ENCODE data around the gene CDH5. TPM values are rescaled to one million over a fixed set of nuclear protein-coding genes. Genes with fewer than 3 reads are reported as not detected.
"Not testable (repeated sequence)": the region's sequence is repeated elsewhere in the genome, so short reads cannot be mapped to it uniquely, and the experiment has no call there.

CDH5 gene, protein sequence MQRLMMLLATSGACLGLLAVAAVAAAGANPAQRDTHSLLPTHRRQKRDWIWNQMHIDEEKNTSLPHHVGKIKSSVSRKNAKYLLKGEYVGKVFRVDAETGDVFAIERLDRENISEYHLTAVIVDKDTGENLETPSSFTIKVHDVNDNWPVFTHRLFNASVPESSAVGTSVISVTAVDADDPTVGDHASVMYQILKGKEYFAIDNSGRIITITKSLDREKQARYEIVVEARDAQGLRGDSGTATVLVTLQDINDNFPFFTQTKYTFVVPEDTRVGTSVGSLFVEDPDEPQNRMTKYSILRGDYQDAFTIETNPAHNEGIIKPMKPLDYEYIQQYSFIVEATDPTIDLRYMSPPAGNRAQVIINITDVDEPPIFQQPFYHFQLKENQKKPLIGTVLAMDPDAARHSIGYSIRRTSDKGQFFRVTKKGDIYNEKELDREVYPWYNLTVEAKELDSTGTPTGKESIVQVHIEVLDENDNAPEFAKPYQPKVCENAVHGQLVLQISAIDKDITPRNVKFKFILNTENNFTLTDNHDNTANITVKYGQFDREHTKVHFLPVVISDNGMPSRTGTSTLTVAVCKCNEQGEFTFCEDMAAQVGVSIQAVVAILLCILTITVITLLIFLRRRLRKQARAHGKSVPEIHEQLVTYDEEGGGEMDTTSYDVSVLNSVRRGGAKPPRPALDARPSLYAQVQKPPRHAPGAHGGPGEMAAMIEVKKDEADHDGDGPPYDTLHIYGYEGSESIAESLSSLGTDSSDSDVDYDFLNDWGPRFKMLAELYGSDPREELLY
- not detected in 2 replicates for polyA plus RNA-seq (2014; cell fraction: cytosol; rRNA removed)
- polyA plus RNA-seq (2014; cell fraction: nucleus; rRNA removed): not detected in 2 replicates

DNA sequence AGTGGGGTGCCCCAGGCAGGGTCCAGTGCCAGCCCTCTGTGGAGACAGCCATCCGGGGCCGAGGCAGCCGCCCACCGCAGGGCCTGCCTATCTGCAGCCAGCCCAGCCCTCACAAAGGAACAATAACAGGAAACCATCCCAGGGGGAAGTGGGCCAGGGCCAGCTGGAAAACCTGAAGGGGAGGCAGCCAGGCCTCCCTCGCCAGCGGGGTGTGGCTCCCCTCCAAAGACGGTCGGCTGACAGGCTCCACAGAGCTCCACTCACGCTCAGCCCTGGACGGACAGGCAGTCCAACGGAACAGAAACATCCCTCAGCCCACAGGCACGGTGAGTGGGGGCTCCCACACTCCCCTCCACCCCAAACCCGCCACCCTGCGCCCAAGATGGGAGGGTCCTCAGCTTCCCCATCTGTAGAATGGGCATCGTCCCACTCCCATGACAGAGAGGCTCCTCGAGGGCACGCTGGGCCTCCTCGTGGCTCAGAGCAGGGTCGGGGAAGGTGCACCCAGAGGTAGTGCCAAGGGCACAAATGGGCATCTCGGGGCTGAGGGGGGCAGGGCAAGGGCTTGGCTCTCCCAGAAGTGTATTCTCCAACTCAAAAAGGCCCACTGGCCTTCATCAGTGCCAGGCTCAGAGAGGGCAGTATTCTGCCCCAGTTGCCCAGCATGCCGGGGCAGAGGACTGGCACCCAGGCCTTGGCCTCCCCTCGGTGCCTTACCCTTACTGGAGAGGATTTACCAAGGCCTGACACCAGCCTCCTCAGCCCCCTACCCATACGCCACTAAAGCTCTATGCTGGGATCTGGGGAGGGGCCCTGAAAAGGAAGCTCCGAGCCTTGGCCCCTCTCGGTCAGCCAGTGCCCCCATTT, at the start of gene CDH5:
Gene CDH5 (plus strand): TSS at position 259 of the 867 bp plus-strand sequence. CDS start 12,647 bp downstream, outside the sequence.
- DNase-seq (ENCODE audit: low spot score): no peak

DNA sequence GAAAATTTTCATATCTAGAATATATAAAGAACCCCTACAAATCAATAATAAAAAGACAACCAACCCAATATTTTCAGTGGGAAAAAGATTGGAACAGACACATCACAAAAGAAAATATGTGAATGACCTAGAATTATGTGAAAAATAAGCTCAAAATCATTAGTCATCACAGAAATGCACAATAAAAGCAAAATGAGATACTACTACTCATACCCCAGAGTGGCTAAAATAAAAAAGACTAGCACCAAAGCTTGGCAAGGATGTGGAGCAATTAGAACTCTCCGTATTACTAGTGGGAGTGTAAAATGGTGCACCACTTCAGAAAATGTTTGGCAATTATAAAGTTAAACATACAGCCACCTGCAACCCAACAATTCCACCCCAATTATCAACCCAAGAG, 48.0 kb upstream of the CDH5 start:
- DNase-seq (ENCODE audit: low spot score): no peak

DNA sequence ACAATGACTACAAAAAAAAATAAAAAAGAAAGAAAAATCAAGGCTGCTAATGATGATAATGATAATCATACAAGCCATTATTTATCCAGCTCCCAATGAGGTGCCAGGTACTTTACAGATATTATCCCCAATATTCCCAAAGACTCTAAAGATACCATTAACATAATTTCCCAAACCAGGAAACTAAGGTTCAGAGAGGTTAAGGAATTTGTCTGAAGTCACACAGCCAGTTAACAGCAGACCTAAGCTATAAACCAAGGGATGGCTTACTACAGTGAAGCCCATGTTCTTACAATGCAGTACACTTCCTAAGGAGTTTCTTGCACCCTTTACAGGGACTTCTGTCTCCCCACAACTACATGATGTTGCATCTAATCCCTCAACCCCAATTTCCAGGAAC, 45.7 kb upstream of the CDH5 start:
- DNase-seq (ENCODE audit: low spot score): no peak

DNA sequence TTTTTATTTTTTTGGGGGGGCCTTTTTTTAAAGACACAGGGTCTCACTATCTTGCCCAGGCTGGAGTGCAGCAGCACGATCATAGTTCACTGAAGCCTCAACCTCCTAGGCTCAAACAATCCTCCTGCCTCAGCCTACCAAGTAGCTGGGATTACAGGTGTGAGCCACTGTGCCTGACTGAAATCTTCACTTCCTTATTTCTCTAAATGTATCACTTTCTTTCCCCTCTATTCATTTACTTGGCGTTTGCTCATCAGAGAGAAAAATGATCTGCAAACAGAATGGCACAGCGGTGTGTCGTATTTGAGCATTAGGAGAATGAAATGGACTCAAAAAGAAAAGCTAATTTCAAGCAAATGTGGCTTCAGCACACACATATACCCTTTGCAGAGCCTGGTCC, 44.3 kb upstream of the CDH5 start:
- no peak for DNase-seq (ENCODE audit: low spot score)

DNA sequence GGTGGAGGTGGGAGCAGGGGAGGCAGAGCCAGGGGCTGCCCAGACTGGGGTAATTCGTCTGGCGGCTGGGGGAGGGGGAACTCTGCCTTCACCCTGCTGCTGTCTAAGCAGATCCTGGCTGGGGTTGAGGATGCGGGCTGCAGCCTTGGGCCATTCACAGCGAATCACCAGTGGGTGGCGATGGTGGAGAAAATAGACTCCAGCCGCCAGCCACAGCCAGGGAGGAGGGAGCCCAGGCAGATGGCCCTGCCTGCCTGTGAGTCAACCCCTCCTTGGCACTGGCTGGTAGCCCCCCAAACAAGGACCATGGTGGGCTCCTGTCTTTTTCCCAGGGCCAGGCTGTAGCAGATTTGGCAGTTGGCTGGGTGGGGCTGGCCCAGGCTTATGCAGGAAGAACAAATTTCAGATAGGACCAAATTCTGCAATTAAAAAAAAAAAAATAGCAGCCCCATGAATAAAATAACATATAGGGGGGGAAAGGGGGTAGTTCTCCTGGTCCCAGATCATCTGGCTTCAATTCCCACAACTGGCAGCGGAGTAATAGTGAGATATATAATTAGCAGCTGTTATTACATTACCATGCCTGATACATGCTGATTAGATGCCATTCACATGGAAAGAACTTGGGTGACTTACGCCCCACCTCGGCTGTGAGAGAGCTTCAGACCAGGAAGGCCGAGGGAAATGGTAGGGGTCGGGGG, 41.5 kb upstream of the CDH5 start:
- DNase-seq (ENCODE audit: low spot score): peak; percentile 70

DNA sequence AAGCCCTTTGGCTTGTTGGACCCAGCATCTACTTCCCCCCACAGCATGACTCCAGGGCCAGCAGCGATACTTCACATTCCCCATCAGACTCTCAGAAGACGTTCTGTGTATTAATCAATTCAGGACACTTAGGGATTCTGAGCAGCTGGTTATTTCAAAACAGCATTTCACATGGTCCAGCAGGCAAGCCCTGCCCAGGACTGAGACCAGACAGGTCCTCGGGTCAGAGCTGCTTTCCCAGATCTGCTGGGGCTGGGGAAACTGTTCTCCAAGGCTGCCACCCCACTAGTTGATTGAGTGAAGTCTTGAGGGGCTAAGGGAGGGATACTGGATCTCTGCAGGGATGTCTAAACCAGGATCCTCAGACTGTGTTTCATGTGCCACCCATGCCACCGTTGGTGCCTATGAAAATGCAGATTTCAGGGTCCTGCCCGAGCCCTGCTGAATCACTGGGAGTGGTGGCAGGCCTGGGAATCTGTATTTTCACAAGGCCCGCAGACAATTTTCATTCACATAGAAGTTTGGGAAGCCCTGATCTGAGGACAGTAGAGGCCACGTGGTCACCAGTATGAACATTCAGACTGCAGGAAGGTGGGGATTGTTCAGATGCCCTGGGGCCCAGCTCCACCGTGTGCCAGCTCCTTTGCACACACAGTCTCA, 40.6 kb upstream of the CDH5 start:
- DNase-seq (ENCODE audit: low spot score): no peak

DNA sequence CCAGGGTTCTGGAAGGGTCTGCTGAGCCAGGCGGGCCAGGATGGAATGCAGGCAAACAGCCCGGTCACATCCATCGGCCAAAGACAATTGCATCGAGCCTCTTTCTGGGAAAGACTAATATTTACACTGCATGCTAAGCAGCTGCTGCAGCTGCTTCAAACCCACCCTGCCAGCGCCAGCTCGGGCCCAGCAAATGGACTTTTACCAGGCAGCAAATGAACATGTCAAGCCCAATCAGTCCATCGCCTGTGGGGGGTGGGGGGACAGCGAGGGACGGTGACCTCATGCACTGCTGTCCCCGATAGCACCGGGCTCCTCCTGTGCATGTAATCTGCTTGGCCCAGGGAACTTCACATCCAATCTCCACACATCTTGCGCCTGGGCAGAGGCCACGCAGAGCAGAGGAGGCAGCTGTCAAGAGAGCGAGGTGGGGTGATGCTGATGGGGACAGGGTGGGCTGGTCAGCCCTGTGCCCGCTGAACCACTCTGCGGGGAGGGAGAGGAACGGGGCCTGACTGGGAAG, 39.4 kb upstream of the CDH5 start:
- DNase-seq (ENCODE audit: low spot score): peak; percentile 41

DNA sequence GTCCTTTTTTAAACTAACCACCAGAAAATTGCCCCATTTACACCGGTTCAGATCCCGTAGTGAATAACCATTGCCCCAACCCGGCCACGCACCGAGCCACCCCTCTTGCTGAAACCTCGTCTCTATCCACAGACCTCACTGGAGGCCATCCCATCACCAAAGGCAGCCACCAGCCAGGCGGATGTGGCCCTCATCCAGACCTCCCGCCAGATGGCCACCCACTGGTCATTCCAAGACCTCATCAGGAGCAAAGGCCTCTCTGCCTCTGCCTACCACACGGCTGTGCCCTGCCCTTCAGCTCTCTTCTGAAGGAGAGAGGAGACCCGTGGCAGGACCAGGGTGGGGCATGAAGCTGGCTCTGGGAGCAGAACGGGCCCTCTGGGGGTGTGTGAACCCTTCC, 38.2 kb upstream of the CDH5 start:
- no peak for DNase-seq (ENCODE audit: low spot score)

DNA sequence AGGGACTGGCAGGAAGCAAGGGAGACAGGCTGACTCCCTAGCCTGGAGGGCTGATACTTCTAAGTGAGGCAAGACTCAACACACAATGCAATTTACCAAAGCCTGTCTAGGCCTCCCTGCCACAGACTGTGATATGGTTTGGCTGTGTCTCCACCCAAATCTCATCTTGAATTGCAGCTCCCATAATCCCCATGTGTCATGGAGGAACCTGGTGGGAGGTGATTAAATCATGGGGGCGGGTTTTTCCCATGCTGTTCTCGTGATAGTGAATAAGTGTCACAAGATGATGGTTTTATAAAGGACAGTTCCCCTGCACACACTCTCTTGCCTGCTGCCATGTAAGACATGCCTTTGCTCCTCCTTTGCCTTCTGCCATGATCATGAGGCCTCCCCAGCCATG, 35.0 kb upstream of the CDH5 start:
- DNase-seq (ENCODE audit: low spot score): not testable (repeated sequence)

DNA sequence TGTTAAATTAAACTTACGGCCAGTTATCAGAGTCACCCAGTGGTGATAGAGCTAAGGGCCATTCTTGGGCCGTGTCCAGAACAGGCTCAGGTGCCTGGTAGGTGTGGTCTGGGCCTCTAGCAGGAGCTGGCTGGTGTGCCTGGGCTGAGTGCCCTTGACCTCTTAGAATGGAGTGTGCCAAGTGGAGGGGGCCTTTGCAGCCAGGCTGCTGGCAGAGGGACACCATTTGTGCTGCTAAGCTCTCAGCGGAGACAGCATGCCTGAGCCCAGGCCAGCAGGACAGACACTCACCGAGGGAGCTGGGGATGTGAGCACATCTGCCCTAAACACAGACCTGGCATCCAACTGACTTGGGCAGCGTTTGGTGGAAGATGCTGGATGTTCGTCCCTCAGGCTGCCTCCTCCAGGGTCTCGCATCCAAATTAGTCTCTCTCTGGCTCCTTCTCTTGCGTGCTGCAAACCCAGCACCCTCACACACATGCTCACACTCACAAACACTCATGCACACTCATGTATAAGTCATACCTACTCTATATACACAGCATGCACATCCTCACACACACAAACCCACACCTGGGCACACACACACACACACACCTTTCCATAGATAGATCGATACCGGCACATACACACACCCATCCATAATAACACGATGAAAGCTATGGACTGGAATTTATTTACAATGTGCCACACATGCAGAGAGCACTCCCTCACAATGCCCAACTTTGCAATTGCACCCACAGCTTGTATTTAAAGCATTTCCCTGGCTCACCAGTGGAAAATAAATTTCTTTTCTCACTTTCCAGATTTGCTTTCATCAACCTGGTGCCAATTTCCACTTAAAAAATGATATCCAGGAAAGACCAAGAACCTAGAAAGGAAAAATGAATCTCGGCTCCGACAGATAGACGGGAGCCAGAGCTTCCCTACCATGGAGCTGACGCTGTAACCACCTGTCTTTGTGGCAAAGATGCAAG, 33.6 kb upstream of the CDH5 start:
- no peak for DNase-seq (ENCODE audit: low spot score)

DNA sequence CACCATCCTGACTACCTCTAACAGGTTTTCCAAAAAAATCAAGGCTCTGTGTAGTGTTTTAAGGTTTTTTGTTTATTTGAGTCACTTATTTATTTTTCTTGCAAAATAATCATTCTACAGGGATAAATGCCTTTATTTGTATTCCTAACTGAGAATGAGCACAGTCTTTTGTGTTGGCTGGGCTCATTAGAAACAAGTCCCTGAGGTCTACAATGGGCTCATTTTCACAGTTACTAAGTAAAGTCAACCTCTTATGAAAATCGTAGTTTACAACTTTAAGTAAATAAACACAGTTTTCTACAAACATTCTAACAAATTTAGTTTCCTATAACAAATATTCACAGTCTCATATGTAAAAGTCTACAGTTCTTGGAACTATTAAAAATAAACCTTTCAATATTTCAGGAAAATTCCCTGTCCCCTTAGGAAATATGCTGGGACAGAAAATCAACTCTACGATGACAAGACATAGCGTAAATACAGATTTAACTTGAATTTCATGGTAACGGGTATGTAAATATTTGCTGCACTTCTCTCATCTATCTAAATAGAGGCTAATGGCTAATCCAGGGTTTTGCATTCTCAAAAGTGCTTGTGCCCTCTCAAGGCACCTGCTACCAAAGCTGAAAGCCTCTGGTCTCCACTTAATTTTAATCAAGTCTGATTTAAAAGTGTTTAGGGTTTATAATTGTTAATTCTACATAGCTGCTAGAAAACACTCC, 31.5 kb upstream of the CDH5 start:
- DNase-seq (ENCODE audit: low spot score): no peak

DNA sequence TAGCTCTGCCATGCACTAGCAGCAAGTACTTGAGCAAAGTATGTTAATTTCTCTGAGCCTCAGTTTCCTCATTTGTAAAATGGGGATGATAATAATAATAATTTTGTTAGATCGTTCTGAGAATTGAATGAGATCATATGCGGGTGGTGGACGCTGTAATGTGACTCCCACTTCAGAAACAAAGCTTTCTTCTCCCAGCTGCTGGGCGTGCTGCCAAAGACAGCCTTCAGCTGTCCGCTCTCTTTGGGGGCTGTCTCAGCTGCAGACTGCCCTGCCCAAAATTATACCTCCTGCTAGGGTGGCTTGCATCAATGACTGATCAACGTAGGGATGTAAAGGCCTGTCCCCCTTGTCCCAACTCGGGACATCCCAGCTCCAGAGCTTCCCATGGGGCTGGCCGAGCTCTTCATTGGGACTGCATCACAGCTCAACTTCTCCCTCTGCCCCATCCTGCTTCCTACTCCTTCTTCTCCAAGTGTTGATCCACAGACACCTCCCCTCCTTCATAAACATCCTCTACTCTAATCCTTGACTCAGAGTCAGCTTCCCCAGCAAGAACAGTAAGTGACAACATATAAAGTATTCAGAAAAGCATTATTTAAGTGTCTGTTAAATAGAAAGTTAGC, 30.7 kb upstream of the CDH5 start:
- DNase-seq (ENCODE audit: low spot score): no peak

DNA sequence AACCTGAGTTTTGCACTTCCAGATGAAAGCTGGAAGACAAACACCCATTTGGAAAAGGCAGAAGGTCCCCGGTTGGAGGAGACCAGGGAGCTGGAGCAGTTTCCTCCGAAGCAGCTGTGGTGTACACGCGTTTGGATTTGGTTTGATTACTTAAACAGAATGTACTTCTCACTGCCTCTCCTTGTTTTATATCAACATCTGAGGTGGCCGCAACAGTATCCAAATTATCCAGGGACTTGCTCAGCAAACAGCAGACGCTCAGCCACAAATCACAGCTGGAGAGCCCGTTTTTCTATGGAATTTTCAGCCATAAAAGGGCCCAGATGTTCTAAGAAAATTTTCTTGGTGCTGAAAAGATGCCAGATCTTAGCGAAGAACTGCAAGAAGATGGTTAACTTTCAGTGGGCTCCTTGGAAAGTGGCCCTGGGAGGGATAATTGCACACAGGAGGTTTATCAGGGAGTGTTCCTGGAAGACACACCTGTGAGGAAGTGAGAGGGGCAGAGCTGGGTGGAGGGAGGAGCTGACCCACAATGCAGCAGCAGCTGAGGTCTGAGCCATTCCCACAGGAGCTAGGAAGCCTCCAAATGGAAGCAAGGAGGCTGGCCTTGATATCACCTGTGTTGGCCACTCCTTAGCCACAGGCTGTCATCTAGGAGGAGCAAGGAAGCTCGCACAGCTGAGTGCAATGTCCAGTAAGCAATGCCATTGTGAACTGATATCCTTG, 28.9 kb upstream of the CDH5 start:
- no peak for DNase-seq (ENCODE audit: low spot score)

DNA sequence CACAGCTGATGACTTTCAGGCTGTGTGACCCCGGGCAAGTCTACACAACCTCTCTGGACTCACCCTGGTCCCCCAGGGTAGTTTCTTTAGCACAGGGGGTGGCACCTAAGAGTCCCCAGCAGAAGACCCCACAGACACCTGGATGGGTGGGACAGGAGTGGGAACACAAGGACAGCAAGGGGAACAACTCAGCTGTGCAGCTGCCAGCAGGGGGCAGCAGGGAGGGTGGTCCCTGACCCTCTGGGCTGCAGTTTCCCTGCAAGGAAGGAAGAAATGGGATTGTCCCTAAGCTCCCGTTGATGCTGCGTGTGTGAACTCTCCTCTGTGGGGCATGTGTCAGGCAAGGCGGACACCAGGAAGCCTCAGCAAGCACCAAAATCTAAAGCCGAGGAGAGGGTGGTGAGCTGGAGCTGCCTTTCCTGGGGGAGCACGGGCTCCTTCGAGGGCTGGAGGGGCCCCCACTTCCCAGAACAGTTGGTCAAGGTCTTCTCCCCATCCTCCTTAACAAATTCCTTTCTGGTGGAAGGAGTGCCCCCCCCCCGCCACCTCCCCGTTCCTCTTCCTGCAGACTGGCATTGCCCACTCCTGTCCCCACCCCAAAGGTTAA, 24.1 kb upstream of the CDH5 start:
- DNase-seq (ENCODE audit: low spot score): peak; percentile 48

DNA sequence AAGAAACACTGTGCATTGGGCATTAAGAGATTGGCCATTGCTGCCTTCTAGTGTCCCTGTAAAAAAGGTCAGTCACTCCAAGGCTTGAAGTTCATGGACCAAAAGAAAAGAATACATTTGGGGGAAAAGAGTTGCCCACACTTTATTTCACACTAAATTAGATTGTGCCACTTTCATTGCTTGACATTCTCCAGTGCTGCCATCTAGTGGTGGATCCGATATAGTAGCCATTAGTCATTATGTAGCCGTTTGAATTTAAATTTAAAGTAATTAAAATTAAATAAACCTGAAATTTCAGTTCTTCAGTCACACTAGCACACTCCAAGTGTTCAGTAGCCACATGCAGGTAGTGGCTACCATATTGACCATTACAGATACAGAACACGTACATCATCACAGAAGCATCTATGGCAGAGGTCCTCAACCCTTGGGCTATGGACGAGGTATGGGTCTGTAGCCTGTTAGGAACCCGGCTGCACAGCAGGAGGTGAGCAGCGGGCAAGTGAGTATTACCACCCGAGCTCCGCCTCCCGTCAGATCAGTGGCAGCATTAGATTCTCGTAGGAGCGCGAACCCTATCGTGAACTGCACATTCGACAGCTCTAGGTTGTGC, 21.9 kb upstream of the CDH5 start:
- DNase-seq (ENCODE audit: low spot score): no peak

DNA sequence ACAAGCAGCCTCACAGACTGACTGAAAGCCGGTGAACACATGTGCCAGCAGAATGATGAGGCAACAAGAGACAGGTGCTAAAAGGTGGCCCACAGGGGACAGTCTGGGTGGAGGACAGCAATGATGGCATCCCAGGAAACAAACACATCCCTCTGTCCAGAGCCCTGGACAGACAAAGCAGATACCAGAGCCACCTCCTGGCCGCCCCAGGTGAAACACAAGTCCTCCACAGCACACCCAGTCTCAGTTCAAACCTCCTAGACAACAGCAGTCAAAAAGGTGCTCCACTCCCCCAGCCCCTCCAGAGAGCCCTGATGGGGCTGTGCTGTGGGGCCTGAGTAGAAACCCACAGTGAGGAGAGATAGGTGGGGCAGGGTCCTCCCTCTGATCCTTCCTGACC, 20.3 kb upstream of the CDH5 start:
- no peak for DNase-seq (ENCODE audit: low spot score)

Data from SK-N-DZ (cell line).